ENCODE results near the gene DNAH17. TPM values are rescaled to one million over a fixed set of nuclear protein-coding genes. Genes with fewer than 3 reads are reported as not detected.

Gene DNAH17
- total RNA-seq, 1 donor from 2014 or later, result 0.40 TPM

GRCh38 chr17:78557598-78558039 lies 19.6 kb downstream of the DNAH17 start:
- DNase-seq (ENCODE audit: low spot score) (no peak), ATAC-seq (no peak)
- intact Hi-C loops (cut with DNase I), result no loop called here

GRCh38 chr17:78556812-78557211 lies 20.4 kb downstream of the DNAH17 start:
- intact Hi-C loops (cut with DNase I), result no loop called here
- ATAC-seq (no peak), DNase-seq (ENCODE audit: low spot score) (no peak)

GRCh38 chr17:78555746-78556401 lies 21.3 kb downstream of the DNAH17 start:
- DNase-seq (ENCODE audit: low spot score), result no peak
- intact Hi-C loops (cut with DNase I), result no loop called here
- ATAC-seq, result no peak

- intact Hi-C loops (cut with DNase I), result no loop called here
- no peak for DNase-seq (ENCODE audit: low spot score)
These were observed 26.7 kb downstream of the DNAH17 start for GRCh38 chr17:78550464-78550863.

GRCh38 chr17:78548725-78549124 lies 28.5 kb downstream of the DNAH17 start:
- no peak for DNase-seq (ENCODE audit: low spot score)
- intact Hi-C loops (cut with DNase I), result no loop called here
- no peak for ATAC-seq

More at GRCh38 chr17:78550464-78550863, 26.7 kb downstream of the DNAH17 start:
- ATAC-seq, result no peak

- intact Hi-C loops (cut with DNase I), result no loop called here
These were observed 30.2 kb downstream of the DNAH17 start for GRCh38 chr17:78547035-78547434.

GRCh38 chr17:78546476-78546875 lies 30.7 kb downstream of the DNAH17 start:
- no peak for DNase-seq (ENCODE audit: low spot score)
- intact Hi-C loops (cut with DNase I), result no loop called here
- no peak for ATAC-seq

More at GRCh38 chr17:78547035-78547434, 30.2 kb downstream of the DNAH17 start:
- DNase-seq (ENCODE audit: low spot score) (no peak), ATAC-seq (no peak)

GRCh38 chr17:78544881-78545755 lies 32.1 kb downstream of the DNAH17 start:
- DNase-seq (ENCODE audit: low spot score), result no peak
- no peak for ATAC-seq
- intact Hi-C loops (cut with DNase I), result no loop called here

GRCh38 chr17:78541488-78542206 lies 35.5 kb downstream of the DNAH17 start:
- no peak for ATAC-seq
- no peak for DNase-seq (ENCODE audit: low spot score)
- intact Hi-C loops (cut with DNase I), result no loop called here

GRCh38 chr17:78539781-78540180 lies 37.4 kb downstream of the DNAH17 start:
- DNase-seq (ENCODE audit: low spot score), result no peak
- intact Hi-C loops (cut with DNase I), result no loop called here
- ATAC-seq, result no peak

- DNase-seq (ENCODE audit: low spot score) (no peak), ATAC-seq (no peak)
- intact Hi-C loops (cut with DNase I), result no loop called here
These were observed 39.0 kb downstream of the DNAH17 start for GRCh38 chr17:78538033-78538776.

- ATAC-seq (no peak), DNase-seq (ENCODE audit: low spot score) (no peak)
- intact Hi-C loops (cut with DNase I), result no loop called here
These were observed 39.9 kb downstream of the DNAH17 start for GRCh38 chr17:78537217-78537860.

GRCh38 chr17:78535273-78536197 lies 41.7 kb downstream of the DNAH17 start:
- DNase-seq (ENCODE audit: low spot score) (no peak), ATAC-seq (no peak)

GRCh38 chr17:78534492-78535272 lies 42.5 kb downstream of the DNAH17 start:
- no peak for ATAC-seq
- no peak for DNase-seq (ENCODE audit: low spot score)
- intact Hi-C loops (cut with DNase I), result no loop called here

More at GRCh38 chr17:78535273-78536197, 41.7 kb downstream of the DNAH17 start:
- intact Hi-C loops (cut with DNase I), result no loop called here

- intact Hi-C loops (cut with DNase I), result no loop called here
- no peak for ATAC-seq
These were observed 44.1 kb downstream of the DNAH17 start for GRCh38 chr17:78532922-78533640.

GRCh38 chr17:78532311-78532710 lies 44.9 kb downstream of the DNAH17 start:
- intact Hi-C loops (cut with DNase I), result no loop called here
- ATAC-seq (no peak), DNase-seq (ENCODE audit: low spot score) (no peak)

More at GRCh38 chr17:78532922-78533640, 44.1 kb downstream of the DNAH17 start:
- DNase-seq (ENCODE audit: low spot score), result no peak
